HG03025 (cell line): ENCODE results near the gene ELP5.

Experiments
- ATAC-seq: cut with Tn5 transposase; IDR thresholded peaks from one replicate; pipeline ENCODE4 v1.9.1; 2021; ENCODE audit warnings: mild to moderate bottlenecking, moderate library complexity; ENCODE audit not compliant: unreplicated experiment, low FRiP score

Gene ELP5

GRCh38 chr17:7281953-7282751 lies 30.1 kb downstream of the ELP5 start:
- ATAC-seq, result no peak

DNA sequence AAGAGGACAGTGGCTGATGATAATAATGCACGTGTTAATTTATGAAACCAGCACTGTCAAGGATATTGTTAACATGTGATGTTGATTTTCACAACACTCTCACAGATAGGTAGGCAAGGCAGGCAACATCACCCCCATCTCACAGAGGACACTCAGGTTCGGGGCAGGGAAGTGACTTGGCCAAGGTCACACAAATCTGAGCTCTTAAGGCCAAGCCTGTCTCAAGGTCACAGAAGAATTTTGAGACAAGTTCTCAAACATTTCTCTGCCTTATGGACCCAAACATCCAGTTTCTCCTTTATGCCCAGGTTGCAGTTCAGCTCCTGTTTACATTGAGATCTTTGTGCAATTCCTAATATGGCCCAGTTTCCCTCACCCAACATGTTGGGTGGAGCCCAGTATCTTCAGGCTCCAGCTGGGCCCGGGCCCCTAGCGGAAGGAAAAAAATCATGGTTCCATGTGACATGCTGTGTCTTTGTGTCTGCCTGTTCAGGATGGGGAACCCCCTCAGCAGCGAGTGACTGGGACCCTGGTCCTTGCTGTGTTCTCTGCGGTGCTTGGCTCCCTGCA lies 30.8 kb downstream of the ELP5 start:
- ATAC-seq, result no peak

DNA sequence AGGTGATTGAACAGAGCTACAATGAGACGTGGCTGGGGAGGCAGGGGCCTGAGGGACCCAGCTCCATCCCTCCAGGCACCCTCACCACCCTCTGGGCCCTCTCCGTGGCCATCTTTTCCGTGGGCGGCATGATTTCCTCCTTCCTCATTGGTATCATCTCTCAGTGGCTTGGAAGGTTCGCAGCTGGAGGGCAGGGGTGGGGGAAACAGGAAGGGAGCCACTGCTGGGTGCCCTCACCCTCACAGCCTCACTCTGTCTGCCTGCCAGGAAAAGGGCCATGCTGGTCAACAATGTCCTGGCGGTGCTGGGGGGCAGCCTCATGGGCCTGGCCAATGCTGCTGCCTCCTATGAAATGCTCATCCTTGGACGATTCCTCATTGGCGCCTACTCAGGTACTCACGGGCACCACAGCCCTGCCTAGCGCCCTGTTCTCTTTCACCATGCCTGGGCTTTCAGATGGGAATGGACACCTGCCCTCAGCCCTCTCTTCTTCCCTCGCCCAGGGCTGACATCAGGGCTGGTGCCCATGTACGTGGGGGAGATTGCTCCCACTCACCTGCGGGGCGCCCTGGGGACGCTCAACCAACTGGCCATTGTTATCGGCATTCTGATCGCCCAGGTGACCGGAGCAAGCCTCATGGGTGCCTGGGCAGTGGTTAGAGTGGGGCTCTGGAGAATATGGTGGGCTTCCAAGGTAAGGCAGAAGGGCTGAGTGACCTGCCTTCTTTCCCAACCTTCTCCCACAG lies 31.6 kb downstream of the ELP5 start:
- ATAC-seq, result no peak

DNA sequence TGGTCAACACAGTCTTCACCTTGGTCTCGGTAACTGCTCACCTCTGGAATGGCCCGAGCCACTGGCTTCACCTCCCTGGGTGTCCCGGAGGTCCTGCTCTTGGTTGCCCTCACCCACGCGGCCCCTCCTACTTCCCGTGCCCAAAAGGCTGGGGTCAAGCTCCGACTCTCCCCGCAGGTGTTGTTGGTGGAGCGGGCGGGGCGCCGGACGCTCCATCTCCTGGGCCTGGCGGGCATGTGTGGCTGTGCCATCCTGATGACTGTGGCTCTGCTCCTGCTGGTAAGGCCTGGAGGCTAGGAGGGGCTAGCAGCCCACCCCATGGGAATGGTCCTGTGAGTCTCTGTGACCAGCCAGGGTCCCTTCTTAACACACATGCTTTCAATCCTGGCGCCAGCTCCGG lies 32.9 kb downstream of the ELP5 start:
- ATAC-seq, result no peak

GRCh38 chr17:7285679-7286078 lies 33.7 kb downstream of the ELP5 start:
- no peak for ATAC-seq

DNA sequence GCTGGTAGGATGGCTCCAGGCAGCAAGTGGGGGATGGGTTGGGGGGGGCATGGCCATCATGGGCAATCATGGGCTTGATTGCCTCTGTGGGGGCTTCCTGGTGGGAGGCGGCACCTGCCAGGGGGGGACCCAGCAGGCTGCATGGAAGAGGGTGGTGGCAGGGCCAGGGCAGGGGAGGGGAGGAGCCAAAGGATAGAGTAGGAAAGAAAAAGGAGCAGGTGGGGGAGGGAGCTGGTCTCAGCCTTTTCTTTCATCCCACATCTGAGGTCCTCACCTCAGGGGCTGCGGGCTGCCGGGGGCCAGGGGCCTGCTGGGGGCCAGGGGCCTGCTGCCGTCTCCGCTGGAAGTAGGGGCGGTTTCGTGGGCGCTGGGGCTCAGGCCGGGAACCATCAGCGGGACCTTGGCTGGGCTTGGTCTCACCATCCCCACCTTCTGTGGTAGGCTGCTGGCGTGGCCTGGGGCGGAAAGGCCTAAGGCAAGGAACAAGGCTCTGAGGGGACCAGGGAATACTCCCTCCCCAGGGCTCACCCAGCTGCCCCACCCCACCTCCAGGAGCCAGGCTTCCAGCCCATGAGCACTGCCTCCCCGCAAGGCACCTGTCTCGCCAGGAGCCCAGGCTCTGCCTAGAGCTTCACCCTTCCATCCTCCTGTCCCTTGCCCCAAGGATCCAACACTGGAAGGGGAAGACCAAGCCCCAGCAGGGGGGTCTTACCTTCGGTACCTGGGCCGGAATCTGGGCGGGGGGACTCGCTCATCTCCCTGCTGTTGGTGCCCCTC lies 37.4 kb downstream of the ELP5 start:
- no peak for ATAC-seq

DNA sequence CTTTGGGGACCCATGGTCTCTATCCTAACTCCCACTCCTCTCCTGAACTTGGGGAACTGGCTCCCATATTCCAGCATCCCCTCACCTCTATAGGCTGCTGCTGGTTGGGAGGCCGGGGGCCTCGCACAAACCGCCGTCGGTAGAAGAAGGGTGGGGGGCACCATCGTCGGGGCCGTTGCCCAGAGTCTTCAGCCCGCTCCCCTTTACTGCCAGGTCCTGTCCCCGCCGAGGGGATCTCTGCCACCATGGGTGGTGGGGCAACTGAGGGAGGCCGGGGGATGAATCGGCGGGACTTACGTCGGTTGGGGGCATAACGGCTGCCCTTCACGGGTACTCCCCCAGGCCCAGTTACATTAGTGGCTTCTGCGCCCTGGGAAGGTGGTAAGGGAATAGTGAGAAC lies 38.2 kb downstream of the ELP5 start:
- ATAC-seq, result no peak

DNA sequence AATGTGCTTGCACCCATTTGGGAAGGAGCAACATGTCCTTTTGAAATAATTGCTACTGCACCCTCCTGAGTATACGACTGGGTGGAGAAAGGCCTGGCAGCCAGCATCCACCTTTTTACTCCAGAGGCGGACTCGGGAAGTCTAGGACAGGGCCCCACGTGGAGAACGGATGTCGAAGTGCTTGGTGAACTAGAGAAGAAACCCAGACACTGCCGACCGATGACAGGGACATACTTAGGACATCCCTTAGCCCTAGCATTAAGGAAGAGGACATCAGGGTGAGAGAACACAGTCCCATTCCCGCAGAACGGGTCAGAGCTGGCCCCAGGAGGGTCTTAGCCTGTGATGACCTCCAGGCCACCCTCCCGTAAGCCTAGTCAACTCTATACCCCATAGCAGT lies 38.7 kb downstream of the ELP5 start:
- no peak for ATAC-seq

GRCh38 chr17:7292194-7292593 lies 40.2 kb downstream of the ELP5 start:
- ATAC-seq, result no peak

- ATAC-seq, result no peak
These were observed 40.7 kb downstream of the ELP5 start for GRCh38 chr17:7292729-7293128.

GRCh38 chr17:7293159-7293558 lies 41.1 kb downstream of the ELP5 start:
- ATAC-seq, result no peak

DNA sequence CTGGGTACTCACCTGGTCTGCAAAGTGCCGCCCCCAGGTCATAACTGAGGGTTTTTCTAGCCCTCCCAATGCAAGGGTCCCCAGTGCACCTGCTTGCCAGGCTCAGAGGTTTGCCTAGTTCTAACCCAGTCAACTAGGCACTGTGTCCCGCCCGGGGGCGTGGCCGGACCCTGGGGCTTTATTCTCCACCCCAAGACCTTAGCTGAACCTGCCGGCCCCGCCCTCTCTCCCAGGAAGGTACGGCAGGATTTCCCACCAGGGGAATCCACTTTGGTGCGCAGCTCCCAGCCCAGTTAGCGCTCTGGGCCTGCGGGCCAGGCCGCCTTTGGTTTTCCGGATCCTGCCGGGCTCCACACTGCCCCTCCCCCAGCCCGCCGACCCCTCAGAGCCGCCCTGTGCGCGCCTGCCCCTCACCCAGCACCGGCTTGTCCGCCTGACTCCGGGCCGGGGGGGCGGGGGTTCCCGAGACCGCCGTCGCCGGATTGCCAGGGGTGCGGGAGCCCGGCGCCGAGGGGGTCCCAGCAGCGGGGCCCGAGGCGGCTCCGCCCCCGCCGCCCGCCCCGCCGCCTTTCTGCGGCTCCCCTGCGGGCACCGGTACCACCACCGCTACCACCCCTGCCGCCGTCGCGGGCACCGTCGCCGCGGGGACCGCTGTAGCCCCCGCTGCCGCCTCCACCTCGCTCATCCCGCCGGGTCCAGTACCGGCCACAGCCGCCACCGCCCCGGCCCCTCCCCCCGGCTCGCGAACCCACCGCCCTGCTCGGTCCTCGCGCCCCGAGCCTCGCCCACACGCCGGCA lies 42.0 kb downstream of the ELP5 start:
- ATAC-seq, result no peak

GRCh38 chr17:7294614-7295153 lies 42.7 kb downstream of the ELP5 start, which contains the start of gene YBX2:
TSS of gene YBX2 (minus strand) at chr17:7294639. CDS start at chr17:7294500, 139 bp downstream.
- ATAC-seq, result no peak

DNA sequence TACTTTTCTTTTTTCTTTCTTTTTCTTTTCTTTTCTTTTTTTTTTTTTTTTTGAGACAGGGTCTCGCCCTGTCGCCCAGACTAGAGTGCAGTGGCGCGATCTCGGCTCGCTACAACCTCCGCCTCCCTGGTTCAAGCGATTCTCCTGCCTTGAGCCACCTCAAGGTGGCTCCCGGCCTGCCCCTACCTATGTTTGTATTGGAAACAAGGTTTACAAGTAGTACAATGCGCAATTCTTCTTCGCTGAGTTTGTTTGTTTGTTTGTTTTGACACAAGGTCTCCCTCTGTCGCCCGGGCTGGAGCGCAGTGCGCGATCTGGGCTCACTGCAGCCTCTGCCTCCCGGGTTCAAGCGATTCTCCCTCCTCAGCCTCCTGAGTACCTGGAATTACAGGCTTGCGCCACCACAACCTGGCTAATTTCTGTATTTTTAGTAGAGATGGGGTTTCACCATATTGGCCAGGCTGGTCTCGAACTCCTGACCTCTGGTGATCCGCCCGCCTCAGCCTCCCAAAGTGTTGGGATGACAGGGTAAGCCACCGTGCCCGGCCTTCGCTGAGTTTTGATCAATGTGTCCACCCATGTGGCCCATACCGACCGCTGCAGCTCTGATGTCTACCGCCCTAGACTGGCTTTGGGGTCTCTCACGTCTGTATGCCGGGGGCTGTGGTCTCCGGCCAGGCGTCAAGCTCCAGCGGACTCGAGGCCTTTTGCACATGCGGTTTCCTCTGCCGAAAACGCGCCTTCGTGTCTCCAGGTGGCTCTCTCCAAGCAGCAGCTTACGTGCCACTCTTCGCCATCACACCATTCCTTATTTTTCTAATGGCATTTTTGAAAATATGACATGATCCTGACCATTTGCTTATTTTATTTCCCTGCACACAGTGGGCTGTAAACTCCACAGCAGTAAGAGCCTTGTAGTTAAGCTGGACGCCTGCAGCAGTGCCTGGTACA lies 43.5 kb downstream of the ELP5 start:
- no peak for ATAC-seq

DNA sequence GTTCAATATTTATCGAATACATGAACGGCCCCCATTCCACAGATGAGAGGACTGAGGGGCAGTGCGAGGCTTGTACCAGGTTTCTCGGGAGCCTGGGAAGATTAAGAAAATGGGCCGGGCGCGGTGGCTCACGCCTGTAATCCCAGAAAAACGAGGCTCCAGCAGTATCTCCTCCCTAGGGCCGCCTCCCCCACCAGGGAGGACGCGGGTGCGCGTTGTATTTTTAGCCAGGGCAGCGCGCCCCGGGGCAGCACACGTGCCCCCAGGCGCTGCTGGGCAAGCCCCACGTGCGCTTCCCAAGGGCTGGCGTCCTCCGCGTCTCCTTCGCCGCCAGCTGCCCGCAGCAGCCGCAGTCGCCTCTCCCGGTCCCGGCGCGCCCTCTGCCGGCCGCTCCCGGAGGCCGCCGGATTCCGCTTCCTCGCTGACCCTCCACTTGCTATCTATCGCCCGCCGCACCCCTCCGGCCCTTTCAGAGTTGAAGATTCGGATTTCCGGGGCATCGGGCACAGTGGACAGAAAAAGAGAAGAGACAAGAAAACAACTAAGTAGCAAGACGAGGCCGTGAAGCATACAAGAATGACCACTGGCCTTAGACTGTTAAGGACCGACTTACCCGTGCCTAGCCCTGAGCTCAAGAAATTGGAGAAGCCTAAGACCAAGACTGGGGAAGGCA lies 44.3 kb downstream of the ELP5 start:
- ATAC-seq, result peak; percentile 47

DNA sequence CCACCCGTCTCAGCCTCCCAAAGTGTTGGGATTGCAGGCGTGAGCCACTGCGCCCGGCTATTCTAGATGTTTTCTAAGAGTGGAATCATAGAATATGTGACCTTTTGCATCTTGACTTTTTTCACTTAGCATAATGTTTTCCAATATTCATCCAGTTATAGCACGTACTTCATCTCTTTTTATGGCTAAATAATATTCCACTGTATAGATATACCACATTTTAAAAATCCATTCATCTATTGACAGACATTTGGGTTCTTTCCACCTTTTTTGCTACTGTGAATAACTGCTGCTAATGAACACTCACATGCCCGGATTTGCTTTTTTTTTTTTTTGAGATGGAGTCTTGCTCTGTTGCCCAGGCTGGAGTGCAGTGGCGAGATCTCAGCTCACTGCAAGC lies 52.2 kb downstream of the ELP5 start:
- no peak for ATAC-seq

GRCh38 chr17:7306911-7307685 lies 55.1 kb downstream of the ELP5 start, which contains the start of gene EIF5A:
TSS of gene EIF5A (plus strand) at chr17:7307628. CDS start at chr17:7309636, 2,008 bp downstream.
- ATAC-seq, result peak; percentile 58
